ENCODE results near the gene BEX3. TPM values are rescaled to one million over a fixed set of nuclear protein-coding genes. Genes with fewer than 3 reads are reported as not detected.

The BEX3 gene
- total RNA-seq, 4 donors from 2014 or later = 17.1 to 53.4 (median 39.4) TPM

DNA sequence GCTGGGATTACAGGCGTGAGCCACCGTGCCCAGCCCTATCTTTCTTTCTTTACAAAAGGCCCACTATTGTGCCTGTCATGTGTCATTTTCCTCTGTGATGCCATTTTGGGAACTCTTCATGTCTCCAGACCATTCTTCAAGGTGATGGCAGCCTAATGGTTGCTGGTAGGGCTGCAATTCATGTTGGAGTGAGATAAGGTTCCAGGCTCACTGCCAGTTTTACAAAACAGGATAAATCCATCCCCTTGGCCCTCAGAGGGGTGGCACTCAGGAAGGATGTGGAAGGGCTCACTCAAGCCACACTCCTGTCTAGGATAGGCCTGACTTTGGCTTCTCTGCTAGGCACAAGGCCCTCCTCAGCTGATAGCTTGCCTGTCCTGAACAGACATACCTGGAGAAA, 16.2 kb upstream of the BEX3 start:
- no peaks in the 10 kb centered on the region for H3K36me3 ChIP-seq
- TF ChIP-seq POLR2AphosphoS5 (IDR thresholded peaks at IDR 0.05) (no peak), EP300 (IDR thresholded peaks at IDR 0.05; ENCODE audit: low read depth) (no peak), POLR2A (IDR thresholded peaks at IDR 0.05) (no peak), CTCF (IDR thresholded peaks at IDR 0.05) (no peak)
- H3K4me1 ChIP-seq = no peaks in the 10 kb centered on the region
- H3K9me3 ChIP-seq = no peaks in the 10 kb centered on the region
- in situ Hi-C loops (cut with MboI; ENCODE audit: low pct_ligation_motif_present in 1 of 4, low pct_unique_long_range_greater_than_20kb in 1 of 4, low sequenced_read_pairs in 3 of 4) = no loop called here
- intact Hi-C loops (cut with DNase I; ENCODE audit: low total_unique reads) = no loop called here
- H3K27ac ChIP-seq = no peak overlapping the region
- H3K4me3 ChIP-seq = no peak overlapping the region
- H3K27me3 ChIP-seq = no peaks in the 10 kb centered on the region
- DNase-seq = no peak
- WGBS, 2 donors (ENCODE audit: low coverage in 1 of 2) = 82% methylated on average over 2 of the region's 2 CpGs; no CpG with 5 or more reads in 1 of the 2 donors

DNA sequence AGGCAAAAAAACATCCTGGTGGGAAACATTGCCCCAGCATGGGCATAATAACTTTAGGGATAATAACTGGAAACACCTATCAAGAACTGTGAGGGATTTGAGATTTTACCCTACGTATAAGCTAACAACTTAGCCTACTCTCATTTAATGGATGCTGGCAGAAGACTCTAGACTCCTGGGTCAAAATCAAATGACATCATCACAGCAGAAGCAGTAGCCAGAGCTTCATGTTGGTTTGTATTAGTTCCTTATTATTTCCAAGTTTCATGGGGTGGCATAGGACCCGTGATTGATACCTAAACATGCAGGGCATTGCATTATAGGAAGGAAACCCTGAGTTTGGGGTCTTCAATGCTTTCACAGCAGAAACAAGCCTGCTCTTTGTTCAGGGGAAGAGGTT, 15.4 kb upstream of the BEX3 start:
- no peaks in the 10 kb centered on the region for H3K36me3 ChIP-seq
- intact Hi-C loops (cut with DNase I; ENCODE audit: low total_unique reads) (no loop called here), in situ Hi-C loops (cut with MboI; ENCODE audit: low pct_ligation_motif_present in 1 of 4, low pct_unique_long_range_greater_than_20kb in 1 of 4, low sequenced_read_pairs in 3 of 4) (no loop called here)
- no peak overlapping the region for H3K4me3 ChIP-seq
- H3K27ac ChIP-seq = no peak overlapping the region
- 63% methylated on average over 2 of the region's 2 CpGs; no CpG with 5 or more reads in 1 of the 2 donors for WGBS, 2 donors (ENCODE audit: low coverage in 1 of 2)
- no peak for TF ChIP-seq POLR2A (IDR thresholded peaks at IDR 0.05)
- no peak for TF ChIP-seq CTCF (IDR thresholded peaks at IDR 0.05)
- TF ChIP-seq EP300 (IDR thresholded peaks at IDR 0.05; ENCODE audit: low read depth) = no peak
- no peak for TF ChIP-seq POLR2AphosphoS5 (IDR thresholded peaks at IDR 0.05)
- no peak for DNase-seq
- H3K4me1 ChIP-seq = no peaks in the 10 kb centered on the region
- H3K9me3 ChIP-seq = no peaks in the 10 kb centered on the region
- H3K27me3 ChIP-seq = no peaks in the 10 kb centered on the region

DNA sequence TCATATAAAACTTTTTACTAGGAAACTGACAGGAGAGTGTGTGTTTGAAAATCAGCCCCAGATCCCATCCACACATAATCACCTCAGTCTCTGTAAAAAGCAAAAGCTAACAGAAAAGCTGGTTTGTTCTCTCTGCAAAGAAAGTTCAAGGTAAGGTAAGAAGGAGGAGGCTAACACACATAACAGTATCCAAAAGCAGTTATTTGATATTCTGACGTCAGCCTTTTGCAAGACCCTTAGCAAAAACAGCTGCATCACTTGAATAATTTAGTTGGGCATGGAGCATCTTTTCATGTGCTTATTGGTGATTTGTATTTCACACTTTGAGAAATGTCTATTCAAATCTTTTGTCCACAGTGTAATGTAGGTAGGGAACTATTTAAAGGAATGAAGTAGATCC, 14.5 kb upstream of the BEX3 start:
- Histone ChIP-seq H3K4me1 (no peaks in the 10 kb centered on the region), H3K27ac (no peak overlapping the region), H3K27me3 (no peaks in the 10 kb centered on the region), H3K4me3 (no peak overlapping the region), H3K9me3 (no peaks in the 10 kb centered on the region), H3K36me3 (no peaks in the 10 kb centered on the region)
- no peak for DNase-seq
- TF ChIP-seq POLR2AphosphoS5 (IDR thresholded peaks at IDR 0.05) (no peak), EP300 (IDR thresholded peaks at IDR 0.05; ENCODE audit: low read depth) (no peak), CTCF (IDR thresholded peaks at IDR 0.05) (no peak), POLR2A (IDR thresholded peaks at IDR 0.05) (no peak)
- WGBS, 2 donors (ENCODE audit: low coverage in 1 of 2) = 33 to 67% methylated on average over 1 of the region's 1 CpG
- in situ Hi-C loops (cut with MboI; ENCODE audit: low pct_ligation_motif_present in 1 of 4, low pct_unique_long_range_greater_than_20kb in 1 of 4, low sequenced_read_pairs in 3 of 4) = no loop called here
- intact Hi-C loops (cut with DNase I; ENCODE audit: low total_unique reads) = no loop called here

DNA sequence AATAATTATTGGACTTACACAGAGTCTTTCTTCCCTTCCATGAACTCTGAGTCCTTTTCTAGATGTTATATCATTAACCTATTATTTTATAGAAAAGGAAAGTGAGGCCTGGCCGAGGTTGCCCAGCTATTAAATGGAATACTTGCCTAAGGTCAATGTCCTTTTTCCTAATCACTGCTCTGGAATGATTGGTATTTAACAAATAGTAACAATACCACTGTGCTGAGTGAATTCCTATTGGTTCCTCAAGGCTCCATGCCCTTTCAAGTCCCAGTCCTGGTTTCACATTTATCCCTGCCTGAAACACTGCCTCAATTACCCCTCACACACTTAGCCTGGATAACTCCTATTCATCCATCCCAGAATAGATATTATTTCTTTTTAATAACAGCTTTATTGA, 13.9 kb upstream of the BEX3 start:
- Histone ChIP-seq H3K27me3 (no peaks in the 10 kb centered on the region), H3K4me1 (no peaks in the 10 kb centered on the region), H3K27ac (no peak overlapping the region), H3K4me3 (no peak overlapping the region), H3K36me3 (no peaks in the 10 kb centered on the region), H3K9me3 (no peaks in the 10 kb centered on the region)
- no peak for DNase-seq
- intact Hi-C loops (cut with DNase I; ENCODE audit: low total_unique reads) = no loop called here
- in situ Hi-C loops (cut with MboI; ENCODE audit: low pct_ligation_motif_present in 1 of 4, low pct_unique_long_range_greater_than_20kb in 1 of 4, low sequenced_read_pairs in 3 of 4) = no loop called here
- no peak for TF ChIP-seq CTCF (IDR thresholded peaks at IDR 0.05)
- TF ChIP-seq POLR2AphosphoS5 (IDR thresholded peaks at IDR 0.05) = no peak
- no peak for TF ChIP-seq POLR2A (IDR thresholded peaks at IDR 0.05)
- no peak for TF ChIP-seq EP300 (IDR thresholded peaks at IDR 0.05; ENCODE audit: low read depth)
- 24 to 33% methylated on average over 1 of the region's 1 CpG for WGBS, 2 donors (ENCODE audit: low coverage in 1 of 2)
